Ramos (cell line): ENCODE data around the gene SHROOM1.

ENCODE experiments used
- in situ Hi-C: fragments of 300-500 bp; cut with MboI; formaldehyde crosslinking; loops from one replicate; pipeline ENCODE4 v1.14.3; 2022; ENCODE audit warnings: low sequenced_read_pairs; ENCODE audit not compliant: unreplicated experiment

SHROOM1 gene

DNA sequence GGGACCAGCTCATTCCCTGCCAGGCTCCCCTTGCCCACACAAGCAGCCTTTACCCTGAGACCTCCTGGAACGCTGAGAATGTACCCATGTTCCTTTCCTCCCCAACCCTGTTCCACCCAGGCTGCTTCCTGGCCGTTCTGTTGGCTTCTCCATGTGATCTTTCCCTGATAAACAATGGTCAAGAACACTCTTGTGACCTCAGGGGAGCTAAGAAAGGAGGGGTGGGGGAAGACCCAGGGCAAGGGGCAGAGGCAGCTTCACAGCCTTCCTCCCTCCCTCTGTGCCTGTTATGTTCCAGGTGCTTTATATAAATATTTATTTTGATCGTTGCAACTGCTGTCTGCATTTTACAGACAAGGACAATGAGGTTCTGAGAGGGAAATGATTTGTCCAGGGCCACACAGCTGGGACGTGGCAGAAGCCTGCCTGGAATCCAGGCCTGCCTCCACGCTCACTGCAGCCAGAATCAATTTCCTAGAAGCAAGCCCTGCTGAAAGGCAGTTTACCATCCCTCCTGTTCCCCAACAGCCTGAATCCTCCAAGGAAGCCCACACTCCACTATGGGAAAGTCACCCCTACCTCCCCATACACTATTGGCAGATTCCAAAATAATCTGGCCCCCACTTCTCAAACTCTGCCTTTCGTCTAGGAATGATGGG is 3.9 kb downstream of the SHROOM1 start:
- in situ Hi-C loops: loop anchor here (10.0 kb wide), 2 partner anchors 172 to 442 kb away; partner anchors contain the start of gene IL13

GRCh38 chr5:132825834-132826391 is 4.5 kb downstream of the SHROOM1 start:
- in situ Hi-C loops: loop anchor here (10.0 kb wide), 2 partner anchors 171 to 441 kb away; partner anchors contain the start of gene IL13

DNA sequence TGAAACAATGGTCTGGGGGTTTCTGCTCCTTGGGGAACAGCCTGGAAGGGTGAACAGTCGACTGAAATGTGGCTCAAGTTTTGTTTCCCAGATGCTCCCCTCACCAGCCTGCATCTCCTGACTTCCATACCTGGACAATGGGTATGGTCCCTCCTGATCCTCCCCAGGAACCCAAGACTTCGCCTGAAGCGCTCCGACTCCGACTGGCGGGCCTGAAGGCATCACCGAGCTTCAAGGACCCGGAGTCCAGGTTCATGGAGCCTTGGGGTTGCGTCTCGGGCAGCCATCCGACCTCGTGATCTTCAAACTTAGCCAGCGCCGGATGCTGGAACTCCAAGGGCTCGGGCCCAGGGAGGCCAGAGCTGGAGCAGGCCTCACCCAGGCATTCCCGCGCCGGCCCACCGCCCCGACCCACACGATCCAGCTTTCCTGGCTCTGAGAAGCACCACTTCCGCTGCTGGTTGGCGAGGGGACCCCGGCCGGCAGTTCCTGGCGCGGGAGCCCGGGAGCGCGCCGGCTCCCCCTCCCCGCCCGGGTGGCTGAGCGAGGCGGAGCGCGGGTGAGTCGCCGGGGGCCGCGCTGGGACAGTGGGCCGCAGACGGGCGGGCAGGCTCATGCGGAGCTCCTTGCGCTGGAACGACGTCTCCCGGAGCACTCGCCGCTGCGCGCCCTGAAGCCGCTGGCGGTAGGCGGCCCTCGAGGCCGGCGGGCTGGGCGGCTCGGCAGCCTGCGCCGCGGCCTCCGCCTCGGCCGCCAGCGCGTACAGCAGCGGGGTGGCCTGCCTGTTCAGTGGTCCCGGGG is 5.2 kb downstream of the SHROOM1 start:
- in situ Hi-C loops: loop anchor here (10.0 kb wide), 2 partner anchors 170 to 440 kb away; partner anchors contain the start of gene IL13

DNA sequence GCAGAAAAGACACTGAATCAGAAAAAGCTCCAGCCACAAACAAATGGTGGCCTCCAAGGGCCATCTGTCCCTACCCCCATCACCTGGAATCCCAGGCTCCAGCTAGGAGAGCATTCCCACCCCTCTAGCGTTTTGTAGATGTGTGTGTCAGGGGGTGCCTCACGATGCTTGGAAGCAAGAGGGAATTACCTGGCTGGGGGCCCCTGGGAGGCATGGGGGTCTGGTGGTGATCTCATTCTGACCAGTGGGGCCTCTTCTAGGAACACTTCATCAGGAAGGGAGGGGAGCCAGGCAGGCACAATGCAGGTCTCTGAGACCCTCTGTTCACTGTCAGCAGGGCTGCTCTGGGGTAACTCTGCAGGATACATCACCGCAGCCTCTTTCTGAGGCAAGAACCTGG is 6.0 kb downstream of the SHROOM1 start:
- in situ Hi-C loops: loop anchor here (10.0 kb wide), 2 partner anchors 170 to 440 kb away; partner anchors contain the start of gene IL13

DNA sequence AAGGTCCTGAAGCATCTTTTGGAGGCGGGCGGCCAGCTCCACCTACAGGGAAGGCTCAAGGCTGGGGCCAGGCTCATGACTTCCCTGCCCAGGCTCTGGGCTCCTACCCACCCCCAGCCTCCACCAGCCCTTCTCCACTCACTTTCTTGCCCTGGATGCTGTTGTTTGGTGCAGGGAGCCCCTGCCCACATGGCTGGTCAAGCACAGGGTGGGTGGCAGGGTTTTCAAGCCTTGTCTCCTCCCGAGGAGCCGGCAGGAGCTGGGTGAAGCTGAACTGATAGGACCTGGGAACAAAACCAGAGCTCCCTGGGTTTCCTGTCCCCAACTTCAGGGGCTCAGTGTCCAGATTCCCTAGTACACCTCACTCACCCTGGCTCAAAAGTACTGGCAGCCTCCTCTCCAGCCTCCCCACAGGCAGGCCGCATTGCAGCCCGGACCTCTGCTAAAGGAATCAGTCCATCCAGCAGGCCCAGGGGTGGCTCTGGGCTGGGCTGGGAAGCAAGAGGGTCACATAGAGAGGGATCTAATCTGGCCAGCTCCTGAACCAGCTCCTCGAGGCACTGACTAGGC is 6.9 kb downstream of the SHROOM1 start:
- in situ Hi-C loops: loop anchor here (10.0 kb wide), 2 partner anchors 169 to 439 kb away; partner anchors contain the start of gene IL13

GRCh38 chr5:132822650-132823480 is 7.6 kb downstream of the SHROOM1 start:
- in situ Hi-C loops: loop anchor here (10.0 kb wide), 2 partner anchors 168 to 438 kb away; partner anchors contain the start of gene IL13

- in situ Hi-C loops: loop anchor here (10.0 kb wide), 2 partner anchors 167 to 437 kb away; partner anchors contain the start of gene IL13
Measured at GRCh38 chr5:132821791-132822190, 8.7 kb downstream of the SHROOM1 start.

DNA sequence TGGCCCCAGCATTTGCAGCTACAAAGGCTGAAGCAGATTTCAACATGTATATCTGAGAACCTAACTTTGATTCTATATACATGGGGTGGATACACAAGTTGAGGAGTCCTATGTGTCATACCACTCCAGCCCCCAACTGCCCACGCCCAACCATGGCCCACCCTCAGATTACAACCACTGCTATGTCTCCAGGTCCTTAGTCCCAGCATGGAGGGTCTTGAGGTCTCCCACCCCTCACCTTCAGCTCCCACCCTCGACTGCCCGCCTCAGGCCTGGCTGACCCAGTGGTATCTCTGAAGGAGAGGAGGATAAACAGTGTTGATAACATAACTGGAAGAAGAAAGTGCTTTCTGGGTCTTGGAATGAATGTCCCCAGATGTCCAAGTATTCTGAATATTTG is 9.1 kb downstream of the SHROOM1 start:
- in situ Hi-C loops: loop anchor here (10.0 kb wide), 2 partner anchors 167 to 437 kb away; partner anchors contain the start of gene IL13

GRCh38 chr5:132820162-132820754 is 10.2 kb downstream of the SHROOM1 start:
- in situ Hi-C loops: loop anchor here (10.0 kb wide), 2 partner anchors 165 to 435 kb away; partner anchors contain the start of gene IL13

DNA sequence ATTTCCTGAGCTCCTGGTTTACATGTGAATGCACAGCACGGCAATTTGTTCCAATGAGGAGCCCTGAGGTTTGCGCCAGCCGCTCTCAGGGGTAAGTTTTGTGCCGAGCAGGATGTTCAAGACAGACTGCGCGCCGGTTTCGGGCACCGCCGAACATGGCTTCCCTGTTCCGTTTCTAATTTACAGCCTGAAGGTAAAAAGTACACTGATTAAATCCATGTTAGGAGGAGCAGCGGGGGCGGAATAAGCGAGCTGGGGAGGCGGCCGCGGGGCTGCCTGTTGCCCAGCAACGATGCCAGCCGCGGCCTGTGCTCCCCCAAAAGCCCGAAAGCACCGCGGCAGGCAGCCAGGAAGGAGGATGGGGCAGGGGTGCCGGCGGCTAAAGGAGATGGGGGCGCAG is 11.0 kb downstream of the SHROOM1 start:
- in situ Hi-C loops: loop anchor here (5.0 kb wide), 1 partner anchor 292 kb away; no protein-coding TSS in a partner anchor

DNA sequence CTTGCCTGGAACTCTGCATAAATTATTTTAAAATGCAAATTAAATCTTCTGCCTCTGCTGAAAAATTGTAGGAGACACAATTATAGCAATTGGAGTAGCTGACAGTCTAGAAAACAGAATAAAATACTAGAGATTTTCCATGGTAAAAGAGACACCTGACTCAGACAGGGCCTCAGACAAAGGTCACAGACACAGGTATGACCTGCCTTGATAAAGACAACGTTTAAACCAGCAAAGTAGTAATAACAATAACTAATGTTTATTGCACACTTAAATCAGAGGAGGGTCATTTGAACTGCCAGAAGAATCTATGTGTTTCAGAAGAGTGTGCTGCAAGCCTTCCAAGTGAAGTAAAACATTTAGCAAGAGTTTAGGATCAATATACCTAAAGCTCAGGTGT is 13.4 kb downstream of the SHROOM1 start:
- in situ Hi-C loops: loop anchor here (5.0 kb wide), 1 partner anchor 290 kb away; no protein-coding TSS in a partner anchor

GRCh38 chr5:132816554-132816953 is 13.9 kb downstream of the SHROOM1 start:
- in situ Hi-C loops: loop anchor here (5.0 kb wide), 1 partner anchor 289 kb away; no protein-coding TSS in a partner anchor

DNA sequence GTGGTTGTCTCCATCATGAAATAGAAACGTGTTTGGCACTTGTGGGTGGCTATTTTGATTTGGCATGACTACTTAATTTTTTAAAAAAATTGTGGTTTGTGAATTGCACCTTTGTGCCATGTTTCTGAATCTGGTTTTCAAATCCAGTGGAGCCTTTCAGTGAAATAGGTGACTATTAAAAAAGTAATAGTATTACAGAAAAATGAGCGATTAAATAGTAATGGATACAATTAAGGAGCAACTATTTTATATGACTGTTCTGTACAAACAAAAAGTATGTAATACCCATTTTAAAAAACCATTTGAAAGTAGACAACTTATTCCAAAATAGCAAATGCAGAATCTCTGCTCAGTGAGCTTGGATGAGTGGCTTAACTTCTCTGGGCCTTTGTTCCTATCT is 14.4 kb downstream of the SHROOM1 start:
- in situ Hi-C loops: loop anchor here (5.0 kb wide), 1 partner anchor 289 kb away; no protein-coding TSS in a partner anchor

- in situ Hi-C loops: loop anchor here (5.0 kb wide), 1 partner anchor 288 kb away; no protein-coding TSS in a partner anchor
Measured at GRCh38 chr5:132815454-132815853, 15.0 kb downstream of the SHROOM1 start.

- in situ Hi-C loops: loop anchor here (5.0 kb wide), 1 partner anchor 287 kb away; no protein-coding TSS in a partner anchor
Measured at GRCh38 chr5:132814503-132815294, 15.7 kb downstream of the SHROOM1 start.

- in situ Hi-C loops: no loop called here
Measured at GRCh38 chr5:132813599-132814502, 16.6 kb downstream of the SHROOM1 start.
